Activated gamma-delta T cell treated with anti-CD3 and anti-CD28 coated beads, Interleukin-2, amount 50 U/mL, for 16 hours (primary cell): Measurements from ENCODE around the gene CST8.

Experiments used
- DNase-seq: peaks from one replicate; pipeline ENCODE4 v3.0.0-alpha.2; 2020; ENCODE audit warnings: low read depth

Gene CST8

GRCh38 chr20:23476015-23476754 lies 14.7 kb upstream of the CST8 start:
- DNase-seq, result no peak

- DNase-seq, result no peak
Measured at GRCh38 chr20:23477223-23477622, 13.7 kb upstream of the CST8 start.

- no peak for DNase-seq
Measured at GRCh38 chr20:23479043-23479442, 11.9 kb upstream of the CST8 start.

- DNase-seq, result no peak
Measured at GRCh38 chr20:23482138-23482537, 8.8 kb upstream of the CST8 start.

GRCh38 chr20:23484081-23484480 lies 6.8 kb upstream of the CST8 start:
- no peak for DNase-seq

DNA sequence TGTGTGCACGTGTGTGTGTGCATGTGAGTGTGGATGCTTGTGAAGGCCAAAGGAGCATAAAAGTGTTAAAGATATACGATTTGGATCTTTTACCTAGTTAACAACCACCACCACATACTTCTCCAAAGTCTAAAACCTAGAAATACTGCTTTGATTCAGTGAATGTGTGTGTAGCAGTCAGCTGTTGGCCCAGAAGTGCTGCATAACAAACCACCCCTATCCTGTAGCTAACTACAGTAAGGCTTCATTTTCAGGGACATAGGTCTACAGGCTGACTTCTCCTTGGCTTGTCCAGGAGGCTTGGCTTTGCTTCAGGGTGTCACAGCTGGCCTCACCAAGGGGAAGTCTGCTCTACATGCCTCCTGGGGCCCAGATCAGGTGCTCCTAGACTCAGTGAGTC lies 2.4 kb upstream of the CST8 start:
- DNase-seq, result no peak

- no peak for DNase-seq
Measured at GRCh38 chr20:23488996-23489395, 1.9 kb upstream of the CST8 start.

DNA sequence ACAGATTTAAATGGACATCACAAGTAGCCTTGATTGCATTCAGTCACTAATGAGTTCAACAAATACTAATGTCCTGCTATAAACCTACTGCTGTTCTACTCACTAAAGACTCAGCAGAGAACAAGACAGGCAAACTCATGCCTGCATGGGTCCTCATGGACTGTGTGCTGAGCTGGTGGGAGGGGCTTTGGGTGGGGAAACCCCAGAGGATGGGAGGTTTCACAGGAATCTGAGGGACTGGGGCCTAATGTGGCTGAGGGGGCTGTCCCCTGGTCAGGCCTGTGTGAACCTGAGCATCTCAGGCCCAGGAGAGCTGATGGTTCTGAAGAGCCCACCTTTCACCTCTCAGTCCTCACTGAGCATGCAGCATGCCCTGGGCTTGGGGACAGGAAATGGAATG lies 1.4 kb downstream of the CST8 start:
- no peak for DNase-seq

- DNase-seq, result no peak
Measured at GRCh38 chr20:23493172-23493772, 2.4 kb downstream of the CST8 start.

DNA sequence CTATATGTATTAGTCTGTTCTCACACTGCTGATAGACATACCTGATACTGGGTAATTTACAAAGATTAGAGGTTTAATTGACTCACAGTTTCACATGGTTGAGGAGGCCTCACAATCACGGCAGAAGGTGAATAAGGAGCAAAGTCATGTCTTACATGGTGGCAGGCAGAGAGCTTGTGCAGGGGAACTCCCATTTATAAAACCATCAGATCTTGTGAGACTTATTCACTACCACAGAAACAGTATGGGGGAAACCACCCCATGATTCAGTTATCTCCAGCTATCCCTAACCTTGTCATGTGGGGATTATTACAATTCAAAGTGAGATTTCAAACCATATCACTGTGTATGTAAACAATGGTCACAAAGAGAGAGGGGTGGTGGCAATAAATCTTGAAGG lies 6.6 kb downstream of the CST8 start:
- DNase-seq, result no peak

GRCh38 chr20:23501926-23502325 lies 11.0 kb downstream of the CST8 start:
- no peak for DNase-seq

DNA sequence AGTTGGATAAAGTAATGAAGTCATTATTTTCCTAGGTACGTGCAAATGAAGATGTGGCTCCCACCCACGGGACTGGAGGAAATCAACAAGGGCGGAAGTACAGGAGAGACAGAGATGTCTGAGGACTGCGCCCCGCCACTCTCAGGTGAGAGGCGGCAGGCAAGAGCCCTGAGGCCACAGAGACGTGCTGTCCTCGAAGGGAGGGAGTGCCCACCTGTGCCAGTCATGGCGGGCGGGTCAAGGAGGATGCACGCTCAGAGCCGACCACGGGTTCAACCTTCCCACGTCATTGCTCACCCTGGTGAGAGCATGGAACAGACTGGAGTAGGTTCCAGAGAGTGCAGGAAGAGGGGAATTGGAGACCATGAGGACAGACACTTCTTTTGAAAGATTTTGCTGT lies 12.7 kb downstream of the CST8 start:
- DNase-seq, result no peak

DNA sequence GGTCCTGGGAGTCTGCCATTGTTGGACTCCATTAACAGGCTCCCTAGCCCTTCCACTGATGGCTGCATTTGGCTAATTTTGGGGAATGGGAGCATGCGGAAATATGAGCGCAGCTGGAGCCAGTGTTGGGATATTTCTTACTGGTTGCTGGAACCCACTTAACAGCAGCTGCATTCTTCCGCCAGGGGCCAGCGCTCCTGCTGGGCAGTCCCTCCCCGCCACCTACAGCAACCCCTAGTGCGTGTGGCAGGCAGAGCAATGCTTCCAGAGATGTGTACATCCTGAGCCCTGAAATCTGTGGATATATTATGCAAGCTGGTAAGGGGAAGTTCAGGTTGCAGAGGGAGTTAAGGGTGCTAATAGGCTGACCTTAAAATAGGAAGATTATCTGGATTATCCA lies 16.4 kb downstream of the CST8 start:
- no peak for DNase-seq

DNA sequence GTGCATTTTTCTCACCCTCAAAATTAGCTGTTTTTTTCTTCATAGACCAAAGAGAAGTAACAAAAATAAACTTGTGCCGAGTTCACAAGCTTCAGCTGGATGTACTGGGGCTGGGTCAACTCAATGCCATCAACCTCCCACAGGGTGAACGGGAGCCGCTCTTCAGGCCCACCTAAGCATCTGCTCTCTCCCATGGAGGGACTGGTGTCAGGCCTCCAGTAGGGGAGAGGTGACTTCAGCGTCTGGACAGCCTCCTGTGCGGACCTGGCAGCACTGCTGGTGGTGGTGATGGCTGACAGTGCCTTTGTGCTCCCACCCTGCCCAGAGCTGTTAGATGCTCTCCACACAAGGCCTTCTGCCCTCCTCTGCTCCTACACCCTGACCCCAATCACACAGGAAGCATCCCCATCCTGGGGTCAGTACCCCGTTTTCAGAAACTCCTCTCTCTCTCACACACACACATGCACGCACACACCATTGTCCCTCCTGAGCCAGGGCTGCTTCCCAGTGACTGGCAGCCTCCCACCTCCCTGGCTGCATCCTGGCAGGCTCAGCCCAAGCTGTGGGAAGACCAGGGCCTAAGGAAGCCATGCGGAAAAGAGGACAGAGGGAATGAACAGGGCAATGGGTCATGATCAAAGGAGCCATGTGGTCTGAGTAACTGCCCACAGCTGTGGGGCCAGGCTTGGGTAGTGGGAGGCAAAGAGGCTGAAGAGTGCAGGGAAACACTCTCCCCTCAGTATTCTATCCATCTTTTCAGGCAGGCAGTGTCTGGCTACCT lies 17.7 kb downstream of the CST8 start:
- no peak for DNase-seq

- no peak for DNase-seq
Measured at GRCh38 chr20:23509247-23509913, 18.5 kb downstream of the CST8 start.

- no peak for DNase-seq
Measured at GRCh38 chr20:23510000-23510590, 19.2 kb downstream of the CST8 start.

GRCh38 chr20:23513164-23513563 lies 22.2 kb downstream of the CST8 start:
- no peak for DNase-seq

GRCh38 chr20:23514848-23515247 lies 23.9 kb downstream of the CST8 start:
- DNase-seq, result no peak

GRCh38 chr20:23515250-23515939 lies 24.5 kb downstream of the CST8 start:
- DNase-seq, result no peak

- no peak for DNase-seq
Measured at GRCh38 chr20:23517719-23518118, 26.8 kb downstream of the CST8 start.

- DNase-seq, result no peak
Measured at GRCh38 chr20:23519556-23519955, 28.6 kb downstream of the CST8 start.

GRCh38 chr20:23520185-23520584 lies 29.3 kb downstream of the CST8 start:
- no peak for DNase-seq
